Ishikawa (cell line): Measurements from ENCODE around the gene SPEM2.

Experiments
- CEBPB ChIP-seq: IDR thresholded peaks from 2 replicates; pipeline ENCODE4 v1.6.1; 2012
- CREB1 ChIP-seq: IDR thresholded peaks from 2 replicates; pipeline ENCODE4 v1.6.1; 2012; ENCODE audit warnings: low read depth
- EGR1 ChIP-seq: IDR thresholded peaks from 2 replicates; pipeline ENCODE4 v1.6.1; 2012
- EP300 ChIP-seq: IDR thresholded peaks from 2 replicates; pipeline ENCODE4 v1.6.1; 2012; ENCODE audit warnings: borderline replicate concordance
- FOXM1 ChIP-seq: IDR thresholded peaks from 2 replicates; pipeline ENCODE4 v1.6.1; 2012; ENCODE audit warnings: low read depth, borderline replicate concordance
- NFIC ChIP-seq: IDR thresholded peaks from 2 replicates; pipeline ENCODE4 v1.6.1; 2012
- RAD21 ChIP-seq: IDR thresholded peaks from 2 replicates; pipeline ENCODE4 v1.6.1; 2012; ENCODE audit warnings: low read depth
- TAF1 ChIP-seq: IDR thresholded peaks from 2 replicates; pipeline ENCODE4 v1.6.1; 2012; ENCODE audit warnings: low read depth, mild to moderate bottlenecking
- TCF12 ChIP-seq: IDR thresholded peaks from 2 replicates; pipeline ENCODE4 v1.6.1; 2012; ENCODE audit warnings: low read depth
- TEAD4 ChIP-seq: IDR thresholded peaks from 2 replicates; pipeline ENCODE4 v1.6.1; 2012
- USF1 ChIP-seq: IDR thresholded peaks from 2 replicates; pipeline ENCODE4 v1.6.1; 2012
- YY1 ChIP-seq: IDR thresholded peaks from 2 replicates; pipeline ENCODE4 v1.6.1; 2012; ENCODE audit warnings: low read depth
- ZBTB7A ChIP-seq: IDR thresholded peaks from 2 replicates; pipeline ENCODE4 v1.6.1; 2012; ENCODE audit warnings: low read depth
- TF ChIP-seq, protein P1 (sequence below): IDR thresholded peaks from 2 replicates; pipeline ENCODE4 v1.6.1; 2012
- TF ChIP-seq, protein P2 (sequence below): IDR thresholded peaks from 2 replicates; pipeline ENCODE4 v1.6.1; 2012; ENCODE audit warnings: low read depth, mild to moderate bottlenecking

Gene SPEM2

GRCh38 chr17:7425316-7425715 is at the start of gene SPEM2:
Gene SPEM2, plus strand, starts transcription at chr17:7425616. Its CDS starts 73 bp downstream, at chr17:7425689.
- TF ChIP-seq TCF12 (no peak), CREB1 (no peak), RAD21 (no peak), ZBTB7A (no peak), NFIC (no peak), FOXM1 (no peak), TEAD4 (no peak), EP300 (no peak), USF1 (no peak), CEBPB (no peak), EGR1 (no peak), TAF1 (no peak), YY1 (no peak)
- TF ChIP-seq, protein P1, sequence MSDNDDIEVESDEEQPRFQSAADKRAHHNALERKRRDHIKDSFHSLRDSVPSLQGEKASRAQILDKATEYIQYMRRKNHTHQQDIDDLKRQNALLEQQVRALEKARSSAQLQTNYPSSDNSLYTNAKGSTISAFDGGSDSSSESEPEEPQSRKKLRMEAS: no peak
- TF ChIP-seq, protein P2, sequence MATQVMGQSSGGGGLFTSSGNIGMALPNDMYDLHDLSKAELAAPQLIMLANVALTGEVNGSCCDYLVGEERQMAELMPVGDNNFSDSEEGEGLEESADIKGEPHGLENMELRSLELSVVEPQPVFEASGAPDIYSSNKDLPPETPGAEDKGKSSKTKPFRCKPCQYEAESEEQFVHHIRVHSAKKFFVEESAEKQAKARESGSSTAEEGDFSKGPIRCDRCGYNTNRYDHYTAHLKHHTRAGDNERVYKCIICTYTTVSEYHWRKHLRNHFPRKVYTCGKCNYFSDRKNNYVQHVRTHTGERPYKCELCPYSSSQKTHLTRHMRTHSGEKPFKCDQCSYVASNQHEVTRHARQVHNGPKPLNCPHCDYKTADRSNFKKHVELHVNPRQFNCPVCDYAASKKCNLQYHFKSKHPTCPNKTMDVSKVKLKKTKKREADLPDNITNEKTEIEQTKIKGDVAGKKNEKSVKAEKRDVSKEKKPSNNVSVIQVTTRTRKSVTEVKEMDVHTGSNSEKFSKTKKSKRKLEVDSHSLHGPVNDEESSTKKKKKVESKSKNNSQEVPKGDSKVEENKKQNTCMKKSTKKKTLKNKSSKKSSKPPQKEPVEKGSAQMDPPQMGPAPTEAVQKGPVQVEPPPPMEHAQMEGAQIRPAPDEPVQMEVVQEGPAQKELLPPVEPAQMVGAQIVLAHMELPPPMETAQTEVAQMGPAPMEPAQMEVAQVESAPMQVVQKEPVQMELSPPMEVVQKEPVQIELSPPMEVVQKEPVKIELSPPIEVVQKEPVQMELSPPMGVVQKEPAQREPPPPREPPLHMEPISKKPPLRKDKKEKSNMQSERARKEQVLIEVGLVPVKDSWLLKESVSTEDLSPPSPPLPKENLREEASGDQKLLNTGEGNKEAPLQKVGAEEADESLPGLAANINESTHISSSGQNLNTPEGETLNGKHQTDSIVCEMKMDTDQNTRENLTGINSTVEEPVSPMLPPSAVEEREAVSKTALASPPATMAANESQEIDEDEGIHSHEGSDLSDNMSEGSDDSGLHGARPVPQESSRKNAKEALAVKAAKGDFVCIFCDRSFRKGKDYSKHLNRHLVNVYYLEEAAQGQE: no peak

DNA sequence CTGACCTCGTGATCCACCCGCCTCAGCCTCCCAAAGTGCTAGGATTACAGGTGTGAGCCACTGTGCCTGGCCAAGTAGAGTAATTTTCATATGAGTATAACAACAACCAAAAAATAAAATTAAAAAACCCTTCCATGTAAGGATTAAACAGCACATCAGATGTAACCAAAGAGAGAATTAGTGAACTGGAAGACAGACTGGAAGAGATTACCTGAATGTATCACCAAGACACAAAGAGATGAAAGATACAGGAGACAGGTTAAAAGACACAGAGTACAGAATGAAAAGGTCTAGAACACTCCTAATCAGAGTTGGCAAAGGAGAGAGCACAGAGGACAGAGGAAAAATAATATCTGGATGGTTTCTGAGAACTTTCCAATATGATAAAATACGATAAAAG is 46.3 kb upstream of the SPEM2 start:
- no peak for TF ChIP-seq RAD21
- no peak for TF ChIP-seq NFIC
- no peak for TF ChIP-seq YY1
- no peak for TF ChIP-seq EGR1
- no peak for TF ChIP-seq FOXM1
- TF ChIP-seq TAF1: no peak
- TF ChIP-seq, protein P2: no peak
- no peak for TF ChIP-seq CEBPB
- TF ChIP-seq, protein P1: no peak
- no peak for TF ChIP-seq TEAD4
- no peak for TF ChIP-seq ZBTB7A
- TF ChIP-seq CREB1: no peak
- no peak for TF ChIP-seq USF1
- TF ChIP-seq TCF12: no peak
- TF ChIP-seq EP300: no peak

DNA sequence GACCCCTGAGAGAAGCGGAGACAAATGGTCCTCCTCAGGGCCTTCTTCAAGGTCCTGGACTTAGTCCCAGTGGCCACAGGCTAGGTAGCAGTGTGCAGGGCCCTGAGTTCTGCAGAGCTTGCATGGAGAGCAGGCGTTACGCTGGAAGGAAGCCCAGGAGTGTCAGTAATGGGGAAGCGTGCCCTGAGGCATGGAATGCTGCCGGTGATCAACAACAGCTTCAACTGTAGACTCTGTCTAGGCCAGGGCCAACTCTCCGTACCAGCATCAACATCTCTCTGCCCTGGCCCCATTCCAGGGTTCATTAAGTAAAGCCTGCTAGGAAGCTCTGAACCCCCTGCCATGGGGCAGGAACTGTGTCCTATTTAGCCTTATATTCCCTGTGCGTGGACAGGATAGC is 45.1 kb upstream of the SPEM2 start:
- peak; percentile 25 for TF ChIP-seq NFIC
- TF ChIP-seq, protein P2: no peak

DNA sequence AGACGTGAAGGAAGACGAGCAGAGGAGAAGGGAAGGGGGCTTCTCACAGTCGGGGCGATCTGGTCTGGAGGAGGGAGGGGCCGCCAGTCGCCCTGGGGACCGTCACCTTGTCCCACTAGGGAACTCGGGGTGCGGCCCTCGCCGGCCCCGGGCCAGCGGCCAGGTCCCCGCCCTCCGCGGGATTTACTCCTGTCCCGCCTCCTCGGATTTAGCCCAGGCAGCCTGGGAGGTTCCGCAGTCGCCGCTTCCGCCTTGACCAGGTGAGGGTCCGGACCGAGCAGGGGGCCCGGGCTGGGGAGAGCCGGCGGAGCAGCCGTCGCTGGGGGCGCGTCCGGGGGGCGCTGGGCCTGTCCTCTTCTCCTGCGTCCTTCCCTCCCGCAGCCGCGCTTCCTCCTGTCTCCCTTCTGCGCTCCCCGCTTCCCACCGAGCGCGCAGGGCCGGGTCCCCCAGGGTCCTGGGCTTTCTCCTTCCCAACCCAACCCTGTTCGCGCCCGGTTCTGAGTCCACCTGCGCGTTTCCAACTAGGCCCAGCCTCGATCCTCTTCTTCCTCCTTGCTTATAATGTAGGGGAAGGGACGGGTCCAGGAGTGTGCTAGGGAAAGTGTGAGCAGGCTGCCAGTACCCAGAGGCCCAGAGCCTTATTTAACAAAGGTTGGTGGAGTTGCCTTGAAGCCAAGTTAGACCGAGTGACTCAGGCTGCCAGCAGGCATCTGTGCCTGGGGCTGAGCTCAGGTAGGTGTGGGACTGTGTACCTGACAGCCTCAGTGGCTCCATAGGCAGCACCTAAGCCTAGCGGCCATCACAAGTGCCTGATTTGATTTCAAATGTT is 44.3 kb upstream of the SPEM2 start, which contains the start of gene TNK1:
Gene TNK1, plus strand, starts transcription at position 235 of the 829 bp plus-strand sequence. CDS start 1,838 bp downstream, outside the sequence.
- peak; percentile 87 for TF ChIP-seq ZBTB7A
- no peak for TF ChIP-seq CEBPB
- TF ChIP-seq NFIC: peak; percentile 36; the same call in 1 of the 2 replicates
- no peak for TF ChIP-seq FOXM1
- 0 out of 2 replicates have a peak, but pooled peaks have one; percentile 12 for TF ChIP-seq YY1
- peak; percentile 47; the same call in 1 of the 2 replicates for TF ChIP-seq TCF12
- peak; percentile 79 for TF ChIP-seq TAF1
- TF ChIP-seq, protein P1: peak; percentile 58; the same call in 1 of the 2 replicates
